CD1c-positive myeloid dendritic cell (primary cell): ENCODE data around the gene DCC.

Source experiments
- DNase-seq: peaks from one replicate; pipeline ENCODE4 v3.0.0-alpha.2; 2016; ENCODE audit errors: extremely low spot score

Gene DCC

DNA sequence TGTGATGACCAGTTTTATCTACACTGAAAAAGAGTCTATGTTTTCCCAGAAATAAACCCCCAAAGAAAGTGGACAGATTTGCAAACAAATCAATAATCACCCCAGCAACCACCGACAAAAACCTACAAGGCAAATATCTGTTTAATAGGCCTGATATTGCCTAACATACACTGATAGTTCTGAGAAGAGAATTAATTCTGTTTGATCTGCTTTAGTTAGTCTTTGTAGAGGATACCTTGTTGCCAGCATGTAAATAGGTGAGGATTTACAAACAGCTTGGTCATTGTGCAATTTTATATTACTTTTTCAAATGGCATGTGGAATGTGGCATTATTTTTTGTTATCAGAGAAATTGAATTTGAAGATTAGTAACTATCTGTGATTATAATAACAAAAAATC lies 86.5 kb downstream of the DCC start:
- DNase-seq: no peak

DNA sequence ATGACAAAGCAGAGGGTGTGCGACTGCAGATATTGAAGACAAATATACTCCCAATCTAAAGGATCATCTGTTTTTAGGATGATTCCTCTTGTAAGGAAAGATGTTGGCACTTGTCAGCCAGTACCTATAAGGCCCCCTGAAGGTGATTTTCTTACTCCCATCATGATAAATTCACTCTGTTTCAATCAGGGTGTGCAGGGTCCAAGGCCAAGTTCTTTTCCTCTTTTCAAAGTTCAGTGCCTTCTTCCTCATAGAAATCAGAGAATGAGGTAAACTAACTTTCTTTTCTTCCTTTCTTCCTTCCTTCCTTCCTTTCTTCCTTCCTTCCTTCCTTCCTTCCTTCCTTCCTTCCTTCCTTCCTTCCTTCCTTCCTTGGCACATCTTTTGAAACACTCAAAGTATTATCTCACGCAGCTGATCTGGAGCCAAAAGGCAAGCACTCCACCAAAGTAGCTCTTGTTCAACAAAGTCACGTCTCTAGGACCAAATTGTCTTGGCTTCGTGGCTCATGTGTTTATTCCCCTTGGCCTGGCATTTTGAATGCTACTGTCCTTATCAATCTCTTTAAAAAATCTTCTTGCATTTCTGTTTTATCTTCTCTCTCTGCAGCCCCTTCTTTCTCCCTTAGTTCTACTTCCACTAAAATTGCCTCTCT lies 87.7 kb downstream of the DCC start:
- DNase-seq: no peak

DNA sequence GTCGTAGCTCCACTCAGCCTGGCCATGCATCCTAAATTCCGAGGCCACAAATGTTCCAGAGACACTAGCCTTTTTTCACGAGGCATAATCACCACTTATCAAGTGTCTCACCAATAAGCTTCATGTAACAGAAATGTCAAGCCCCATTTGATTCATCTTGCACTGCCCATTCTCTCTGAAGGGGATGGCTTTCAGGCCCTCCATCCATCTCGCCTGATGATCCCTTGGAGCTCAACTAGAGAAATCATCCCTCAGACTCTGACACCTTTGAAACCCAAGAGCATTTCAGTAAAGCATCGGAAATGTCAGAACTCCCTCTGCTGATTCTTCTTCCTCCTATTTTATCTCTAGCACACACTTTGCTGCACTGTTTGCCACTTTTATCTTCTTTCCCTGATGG lies 91.7 kb downstream of the DCC start:
- DNase-seq: no peak

DNA sequence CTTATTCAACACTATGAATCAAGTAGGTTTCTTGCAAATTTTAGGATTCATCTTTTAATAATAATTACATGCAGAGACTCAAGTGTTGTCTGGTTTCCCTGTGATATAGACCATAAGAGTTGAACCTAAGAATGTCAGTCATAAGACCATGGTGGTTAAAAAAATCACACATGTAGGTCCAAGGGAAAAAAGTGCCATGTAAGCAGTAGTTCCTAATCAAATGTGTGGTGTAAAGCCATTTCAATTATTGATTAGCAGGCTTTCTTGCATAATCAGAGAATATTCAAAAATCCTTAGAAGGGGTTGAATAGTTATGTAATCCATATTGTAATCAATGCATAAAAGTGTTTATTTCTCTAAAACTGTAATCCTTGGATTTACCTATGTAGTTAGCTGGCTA lies 93.8 kb downstream of the DCC start:
- no peak for DNase-seq

DNA sequence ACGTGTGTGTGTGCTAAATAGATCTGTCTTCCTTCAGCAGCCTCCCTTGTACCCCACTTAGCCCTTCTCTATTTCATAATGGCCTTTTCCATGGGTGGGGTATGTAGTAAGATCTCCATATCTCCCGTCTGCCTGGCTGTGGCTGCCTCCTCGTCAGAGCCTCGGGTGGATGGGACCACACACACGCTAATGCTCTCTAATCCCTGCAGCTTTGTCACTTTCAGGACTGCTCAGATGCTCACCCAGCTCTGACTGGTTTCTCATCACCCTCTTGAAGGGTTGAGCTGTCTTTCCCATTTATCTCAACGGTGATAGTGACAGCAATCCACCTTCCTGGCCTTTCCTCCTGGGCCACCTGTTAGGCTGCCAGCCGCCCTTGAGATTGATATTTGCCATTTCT lies 95.3 kb downstream of the DCC start:
- no peak for DNase-seq

DNA sequence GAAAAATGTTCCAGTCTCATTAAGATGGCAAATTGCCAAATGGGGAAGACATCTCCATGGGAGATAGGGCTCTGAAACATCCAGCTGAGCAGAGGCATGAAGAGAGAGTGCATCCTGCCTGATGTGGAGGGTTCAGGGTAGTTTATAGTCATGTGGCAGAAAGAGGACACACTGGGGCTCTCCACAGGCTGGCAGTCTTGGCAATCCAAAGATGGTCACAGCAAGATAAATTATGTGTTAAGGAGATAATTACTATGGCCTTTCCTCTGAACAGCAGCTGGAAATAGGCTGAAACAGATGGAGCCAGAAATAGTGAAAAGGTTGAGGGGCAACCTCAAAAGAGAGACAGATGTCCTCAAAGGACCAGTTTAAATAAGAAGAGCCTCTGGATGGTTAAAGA lies 97.2 kb downstream of the DCC start:
- DNase-seq: no peak

DNA sequence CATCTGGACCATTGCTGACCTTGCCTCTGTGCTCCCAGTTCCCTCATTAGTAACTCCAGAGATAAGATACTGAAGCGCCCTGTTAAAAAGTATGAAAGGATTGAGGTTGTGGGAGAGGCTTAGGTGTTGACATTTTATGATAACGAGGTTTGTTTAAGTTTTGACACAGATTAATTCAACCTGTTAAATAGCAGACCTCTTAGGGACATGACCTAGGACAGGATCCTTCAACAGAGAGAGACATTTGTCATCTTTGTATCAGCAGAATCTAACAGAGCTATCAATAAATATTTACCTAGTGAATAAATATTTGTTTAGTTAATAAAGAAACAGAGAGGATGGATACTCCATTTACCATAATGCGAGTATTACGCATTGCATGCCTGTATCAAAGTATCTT lies 99.5 kb downstream of the DCC start:
- DNase-seq: no peak

DNA sequence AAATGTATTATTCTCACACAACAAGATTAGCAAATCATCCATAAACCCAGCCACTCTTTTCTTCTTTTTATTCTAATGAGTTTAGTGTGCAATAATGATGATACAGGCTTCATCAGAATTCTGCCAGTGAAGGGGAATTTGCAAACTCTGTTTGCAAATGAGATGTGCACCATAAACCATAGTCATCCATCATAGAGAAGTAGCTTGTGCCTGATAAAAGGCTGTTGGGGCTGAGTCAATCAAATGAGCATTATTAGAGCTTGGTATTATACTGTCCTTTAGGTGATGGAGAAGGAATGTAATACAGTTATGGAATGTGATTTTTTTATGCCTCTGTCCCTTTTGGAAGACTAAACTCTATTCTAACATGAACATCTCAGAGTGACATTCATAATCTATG lies 101.8 kb downstream of the DCC start:
- DNase-seq: no peak

DNA sequence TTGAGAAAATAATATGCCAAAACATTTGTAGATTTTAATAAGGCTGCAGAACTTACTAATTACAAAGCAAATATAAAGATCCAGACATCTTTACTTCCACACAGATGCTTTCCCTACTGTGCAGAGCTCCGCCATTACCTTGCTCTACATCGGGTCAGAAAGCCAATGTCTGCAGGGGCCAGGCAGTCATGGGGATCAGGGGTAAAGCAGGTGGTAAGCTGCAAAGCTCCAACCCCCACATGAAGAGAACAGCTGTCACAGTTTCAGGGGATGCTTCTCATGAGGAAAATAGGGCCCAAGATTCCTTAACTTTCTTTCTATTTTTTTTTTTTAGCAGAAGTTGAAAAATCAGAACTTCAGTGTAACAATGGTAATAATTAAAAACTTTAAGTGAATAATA lies 102.7 kb downstream of the DCC start:
- DNase-seq: no peak

DNA sequence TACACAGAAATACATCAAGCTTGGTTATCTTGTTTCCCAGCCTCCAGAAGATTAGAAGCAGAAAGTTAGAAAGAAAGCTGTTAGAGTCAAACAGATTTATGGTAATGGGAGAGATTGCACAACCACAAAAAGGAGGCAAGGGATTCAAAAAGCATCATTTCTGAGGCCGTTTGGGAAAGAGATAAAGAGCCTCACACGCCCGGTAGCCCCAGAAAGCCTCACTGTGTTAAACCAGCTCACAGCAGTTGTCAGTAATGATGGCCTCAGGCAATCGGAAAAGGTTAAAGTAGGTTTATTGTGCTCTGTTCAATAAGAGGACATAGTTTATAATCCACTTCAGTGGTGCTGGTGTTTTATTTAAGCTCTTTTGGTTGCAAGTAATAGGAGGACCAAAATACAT lies 111.3 kb downstream of the DCC start:
- DNase-seq: no peak

DNA sequence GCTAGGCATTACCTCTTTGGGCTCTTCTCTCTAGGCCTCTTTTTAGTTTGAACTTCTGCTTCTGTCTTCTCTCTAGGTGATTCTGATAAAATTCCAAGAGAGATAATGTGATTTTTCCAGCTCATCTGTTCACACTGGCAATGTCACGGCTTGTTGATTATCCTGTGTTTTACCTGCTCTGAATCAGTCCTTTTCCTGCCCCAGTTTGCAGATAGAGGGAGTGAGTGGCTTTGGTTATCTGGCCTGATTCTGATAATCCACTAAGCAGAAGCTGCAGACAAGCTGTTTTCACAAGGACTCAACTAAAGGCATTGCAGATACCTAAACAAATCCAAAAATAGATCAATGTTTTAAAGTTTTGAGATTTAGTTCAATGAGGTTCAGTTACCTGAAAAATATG lies 111.9 kb downstream of the DCC start:
- DNase-seq: no peak

DNA sequence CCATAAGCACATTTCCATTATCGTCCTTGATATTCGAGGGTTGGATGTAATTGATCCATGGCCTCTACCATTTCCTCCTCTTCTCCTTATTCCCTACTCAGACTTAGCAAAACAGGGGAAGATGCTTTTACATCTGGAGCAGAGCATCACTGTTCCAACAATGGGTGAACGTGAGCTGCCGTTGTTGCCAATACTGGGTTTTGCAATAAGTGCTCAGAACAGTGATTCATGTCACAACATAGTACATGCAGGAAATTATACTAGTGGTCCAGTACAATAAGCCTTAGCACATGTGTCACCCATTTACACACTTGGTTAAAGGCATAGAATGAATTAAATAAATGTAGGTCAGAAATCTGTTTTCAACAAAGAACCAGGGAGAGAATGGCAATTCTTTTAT lies 112.4 kb downstream of the DCC start:
- no peak for DNase-seq

DNA sequence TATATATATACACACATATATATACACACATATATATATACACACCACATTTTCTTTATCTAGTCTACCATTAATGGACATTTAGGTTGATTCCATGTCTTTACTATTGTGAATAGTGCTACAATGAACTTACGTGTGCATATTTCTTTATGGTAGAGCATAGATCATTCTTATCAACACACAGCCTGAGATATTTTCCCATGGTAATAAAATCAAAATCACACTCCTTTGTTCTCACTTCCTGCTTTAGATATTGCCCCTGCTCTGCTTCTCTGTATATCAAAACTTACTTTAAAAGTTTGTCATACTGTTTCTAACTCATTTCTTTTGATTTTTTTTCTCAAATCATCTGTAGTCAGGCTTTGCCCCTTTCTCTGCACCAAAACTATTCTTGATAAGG lies 119.9 kb downstream of the DCC start:
- DNase-seq: no peak

DNA sequence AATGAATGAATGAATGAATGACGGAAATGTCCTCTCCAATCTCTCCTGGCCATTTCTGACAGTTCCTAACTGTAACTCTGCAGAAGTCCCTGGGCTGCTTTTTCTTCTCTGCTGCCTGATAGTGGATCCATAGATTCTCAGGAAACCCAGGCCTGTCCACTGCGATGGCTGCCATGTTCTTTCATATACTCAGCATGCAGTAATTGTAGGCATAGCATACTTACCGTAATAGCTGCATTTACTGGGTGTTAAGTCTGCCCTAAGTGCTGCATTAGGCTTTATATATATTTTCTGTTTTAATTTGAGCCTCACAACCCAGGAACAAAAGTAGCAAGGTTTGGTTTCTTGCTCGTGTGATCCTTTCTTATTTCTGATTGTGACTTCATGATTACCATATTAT lies 122.9 kb downstream of the DCC start:
- no peak for DNase-seq

DNA sequence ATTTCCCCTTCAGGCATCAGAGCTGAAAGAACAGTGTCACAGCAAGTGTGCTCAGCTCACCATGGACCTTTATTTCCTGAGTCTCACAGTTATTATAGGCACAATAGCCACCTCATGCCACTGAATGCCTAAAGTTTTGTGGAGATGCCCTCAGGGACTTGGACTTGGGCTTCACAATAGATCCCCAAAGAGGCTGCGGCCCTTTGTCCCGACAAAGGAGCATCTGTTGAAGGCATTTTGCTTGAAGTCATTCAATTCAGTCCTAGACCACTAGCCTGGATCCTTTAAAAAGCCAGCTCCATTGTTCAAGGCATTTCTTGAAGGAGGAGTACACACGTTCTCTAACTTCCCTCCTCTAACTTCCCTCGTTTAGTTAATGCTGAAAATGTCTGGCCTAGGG lies 125.4 kb downstream of the DCC start:
- DNase-seq: no peak

DNA sequence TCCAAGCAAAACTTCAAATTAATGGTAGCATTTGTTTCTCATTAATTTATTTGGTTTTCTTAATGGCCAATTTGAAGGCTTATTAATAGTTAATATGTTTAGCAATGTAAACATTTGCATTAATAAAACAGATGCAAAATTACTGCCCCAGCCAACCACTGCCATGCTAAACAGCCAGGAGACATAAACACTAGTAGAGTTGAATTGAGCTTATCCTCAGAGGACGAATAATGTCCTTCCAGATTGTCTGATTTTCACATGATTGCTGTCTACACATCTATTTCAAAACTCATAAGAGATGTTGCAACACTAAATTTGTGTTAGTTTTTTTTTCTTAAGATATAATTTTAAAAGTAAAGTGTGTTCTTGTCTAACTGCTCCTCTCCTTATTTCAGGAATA lies 128.5 kb downstream of the DCC start:
- no peak for DNase-seq

DNA sequence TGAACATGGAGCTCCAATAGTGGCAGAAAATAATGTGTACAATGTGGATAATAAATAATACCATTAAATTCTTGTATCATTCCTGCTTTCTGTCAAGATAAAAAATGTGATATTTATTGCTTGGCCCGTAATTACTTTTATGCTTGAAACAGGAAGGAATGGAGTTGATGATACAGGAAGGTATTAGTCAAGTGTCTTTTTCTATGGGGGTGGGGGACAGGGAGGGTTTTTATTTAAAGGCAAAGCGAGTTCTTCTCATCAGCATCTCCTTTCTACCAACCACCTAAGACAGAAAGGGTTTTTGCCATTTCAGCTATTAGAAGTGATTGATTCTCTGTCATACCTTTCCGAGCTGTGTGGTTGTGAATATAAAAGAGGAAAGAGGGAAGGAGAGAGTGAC lies 135.3 kb downstream of the DCC start:
- DNase-seq: no peak

DNA sequence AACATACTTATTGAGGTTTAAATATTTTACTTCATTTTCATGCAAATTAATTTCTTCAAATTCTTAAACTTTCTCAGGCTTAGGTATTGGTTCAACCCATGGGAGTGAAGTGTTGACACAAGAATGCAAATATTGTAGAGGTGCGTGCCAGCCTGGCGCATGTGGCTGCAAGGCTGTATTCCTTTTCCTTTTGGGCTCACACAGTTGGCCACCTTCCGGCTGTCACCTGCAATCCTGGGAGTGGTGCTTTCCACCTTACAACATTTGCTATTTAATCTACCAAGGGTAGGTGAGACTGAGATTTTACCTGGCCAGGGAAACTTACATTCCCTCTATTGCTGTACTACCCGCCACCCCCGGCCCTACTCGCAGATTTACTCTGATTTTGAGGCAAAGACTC lies 141.1 kb downstream of the DCC start:
- DNase-seq: no peak

DNA sequence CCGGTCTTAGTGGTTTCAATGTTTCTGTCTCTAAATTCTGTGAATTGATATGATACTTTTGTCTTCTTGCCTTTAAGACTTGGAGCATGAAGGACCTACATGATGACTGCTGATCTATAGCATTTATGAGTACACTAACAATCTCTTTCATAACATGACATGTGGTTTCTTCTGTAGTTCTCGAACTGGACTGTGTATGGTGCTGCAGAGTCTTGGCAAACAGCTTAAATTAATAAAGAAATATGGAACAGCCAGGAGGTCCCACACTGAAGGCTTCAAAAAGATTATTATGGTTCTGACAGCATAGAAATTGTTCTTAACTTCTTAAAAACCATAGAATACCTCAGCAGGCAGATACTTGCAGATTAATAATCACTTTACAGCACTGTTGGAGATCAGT lies 145.0 kb downstream of the DCC start:
- DNase-seq: no peak

DNA sequence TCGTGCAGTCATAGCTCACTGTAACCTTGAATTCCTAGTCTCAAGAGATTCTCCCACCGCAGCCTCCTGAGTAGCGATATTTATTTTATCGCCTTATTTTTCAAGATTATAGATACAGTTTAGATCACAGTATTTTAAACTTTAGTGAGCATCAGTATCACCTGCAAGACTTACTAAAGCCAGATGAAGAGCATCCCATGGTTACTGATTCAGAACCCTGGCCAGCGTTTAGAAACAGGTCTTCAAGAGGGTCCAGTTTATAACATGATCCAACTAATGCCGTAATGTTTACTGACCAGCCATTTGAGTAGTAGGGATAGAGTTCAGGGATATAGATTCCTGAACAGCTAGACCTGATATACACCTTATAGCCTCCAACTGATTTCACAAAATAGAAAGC lies 146.1 kb downstream of the DCC start:
- no peak for DNase-seq

DNA sequence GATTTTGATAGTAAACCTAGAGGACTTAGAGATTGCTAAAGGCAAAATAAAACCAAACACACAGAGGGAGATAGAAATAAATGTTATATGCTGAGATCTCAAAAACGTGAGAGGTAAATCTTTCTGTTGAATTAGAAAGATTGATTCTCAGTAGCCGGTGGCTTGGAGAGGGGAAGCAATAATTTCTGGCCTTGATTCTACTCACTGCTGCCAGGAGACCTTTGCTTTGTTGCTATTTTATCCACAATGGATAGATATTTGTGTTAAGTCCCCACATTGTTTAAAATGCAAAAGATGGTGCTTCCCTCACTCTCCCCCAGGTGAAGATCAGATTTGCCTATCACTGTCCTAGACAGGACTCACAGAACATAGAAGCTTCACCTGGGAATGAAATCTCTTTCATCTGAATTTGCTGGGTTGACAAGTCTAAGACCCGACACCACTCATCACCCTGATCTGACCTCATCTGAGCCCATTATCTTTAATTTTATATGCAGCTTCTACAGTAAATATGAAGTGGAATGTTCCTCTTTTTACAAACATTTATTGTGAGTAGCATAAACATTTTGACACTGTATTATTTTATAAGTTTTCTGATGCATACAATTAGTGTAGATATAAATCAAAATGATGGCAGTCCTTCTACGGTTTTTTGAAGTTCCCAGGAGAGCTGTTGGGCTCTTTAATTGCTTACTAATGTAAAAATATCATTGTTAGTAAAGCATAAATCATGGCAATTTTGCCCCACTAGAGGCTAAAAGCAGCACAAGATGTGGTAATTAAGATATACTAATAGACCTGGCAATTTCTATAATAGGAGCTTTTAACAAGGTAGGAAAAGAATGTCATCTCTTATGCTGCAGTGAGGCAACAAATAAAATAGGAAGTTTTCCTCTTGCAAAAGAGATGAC lies 149.7 kb downstream of the DCC start:
- no peak for DNase-seq

DNA sequence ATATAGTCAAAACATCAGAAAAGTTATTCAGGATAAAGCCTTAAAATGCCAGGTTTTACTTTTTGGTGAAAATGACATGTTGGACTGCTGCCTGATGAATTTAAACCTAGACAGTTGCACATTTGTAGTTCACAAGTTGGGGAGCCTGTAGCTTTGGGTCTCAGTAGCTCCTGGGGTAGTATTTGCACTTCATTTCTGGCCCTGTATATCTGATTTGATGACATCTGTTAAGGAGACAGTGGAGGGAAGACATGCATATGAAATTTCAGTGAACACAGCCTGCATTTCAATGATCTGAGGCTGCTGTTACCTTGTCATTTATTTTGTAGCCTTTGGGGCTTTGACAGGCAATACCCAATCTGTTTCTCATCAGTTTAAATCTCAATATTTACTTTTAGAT lies 156.4 kb downstream of the DCC start:
- no peak for DNase-seq

DNA sequence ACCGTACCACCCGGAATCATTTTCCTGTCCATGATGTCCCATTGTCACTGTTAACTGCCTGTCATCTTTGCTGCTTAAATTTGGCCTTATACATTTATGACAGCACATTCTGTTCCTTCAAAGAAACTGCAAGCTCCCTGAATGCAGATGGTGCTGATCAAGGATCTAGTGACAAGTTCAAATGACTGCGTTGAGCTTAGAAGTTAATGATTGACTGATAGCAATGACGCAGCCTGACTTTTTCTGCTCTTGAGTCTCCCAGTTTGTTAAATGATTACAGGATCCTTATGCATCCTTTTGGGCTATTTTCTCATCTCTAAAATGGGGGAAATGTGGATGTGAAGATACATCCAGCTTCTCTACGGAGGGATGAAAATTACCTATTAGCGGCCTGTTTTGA lies 159.0 kb downstream of the DCC start:
- no peak for DNase-seq

DNA sequence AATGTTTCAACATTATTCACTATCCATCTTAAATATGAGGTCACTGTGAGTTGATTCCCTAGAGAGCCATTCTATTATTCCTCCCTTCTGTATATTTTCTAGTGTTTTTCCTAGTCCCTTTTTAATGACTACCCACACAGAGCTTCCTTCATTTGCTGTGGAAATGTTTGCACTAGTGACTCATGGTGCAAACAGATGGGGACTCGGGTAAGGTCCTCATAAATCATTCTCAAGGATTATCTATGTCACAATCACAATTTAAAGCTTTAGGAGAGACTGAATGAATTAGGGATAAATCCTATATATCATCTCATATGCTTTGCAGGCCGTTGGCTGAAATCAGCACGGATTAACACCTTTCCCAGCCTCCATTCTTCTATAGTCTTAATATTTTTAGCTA lies 159.6 kb downstream of the DCC start:
- no peak for DNase-seq
